GM21717 (cell line): ENCODE results near the gene PRPH.
"Not testable (repeated sequence)": the region's sequence is repeated elsewhere in the genome, so short reads cannot be mapped to it uniquely, and the experiment has no call there.

Experiments
- ATAC-seq: cut with Tn5 transposase; IDR thresholded peaks from one replicate; pipeline ENCODE4 v1.9.1; 2021; ENCODE audit warnings: mild to moderate bottlenecking, moderate library complexity; ENCODE audit not compliant: unreplicated experiment

The PRPH gene

GRCh38 chr12:49298160-49298559 is 3.2 kb downstream of the PRPH start:
- no peak for ATAC-seq

GRCh38 chr12:49301760-49302159 is 6.8 kb downstream of the PRPH start:
- ATAC-seq = no peak

GRCh38 chr12:49304161-49304560 is 9.2 kb downstream of the PRPH start:
- no peak for ATAC-seq

GRCh38 chr12:49305762-49306510 is 11.0 kb downstream of the PRPH start:
- no peak for ATAC-seq

- no peak for ATAC-seq
Observed at GRCh38 chr12:49309386-49309785, 14.4 kb downstream of the PRPH start.

GRCh38 chr12:49310451-49311000 is 15.6 kb downstream of the PRPH start:
- not testable (repeated sequence) for ATAC-seq

GRCh38 chr12:49314811-49315210 is 19.9 kb downstream of the PRPH start:
- ATAC-seq = no peak

GRCh38 chr12:49317118-49317517 is 22.2 kb downstream of the PRPH start:
- not testable (repeated sequence) for ATAC-seq

- not testable (repeated sequence) for ATAC-seq
Observed at GRCh38 chr12:49320411-49321103, 25.6 kb downstream of the PRPH start.

GRCh38 chr12:49322367-49322707 is 27.4 kb downstream of the PRPH start:
- no peak for ATAC-seq

GRCh38 chr12:49322708-49323523 is 28.0 kb downstream of the PRPH start, which contains the start of gene TROAP:
TROAP (plus strand) TSS chr12:49323255; CDS start chr12:49323609, 354 bp downstream.
- peak; percentile 97 for ATAC-seq

- no peak for ATAC-seq
Observed at GRCh38 chr12:49323524-49324097, 28.7 kb downstream of the PRPH start.

- ATAC-seq = no peak
Observed at GRCh38 chr12:49325606-49326005, 30.7 kb downstream of the PRPH start.

GRCh38 chr12:49327368-49327767 is 32.4 kb downstream of the PRPH start:
- ATAC-seq = no peak

GRCh38 chr12:49327887-49328286 is 32.9 kb downstream of the PRPH start:
- ATAC-seq = no peak

- ATAC-seq = no peak
Observed at GRCh38 chr12:49328816-49329215, 33.9 kb downstream of the PRPH start.

GRCh38 chr12:49330032-49330619 is 35.2 kb downstream of the PRPH start:
- ATAC-seq = no peak

GRCh38 chr12:49330631-49331379 is 35.9 kb downstream of the PRPH start:
- no peak for ATAC-seq

GRCh38 chr12:49331380-49332222 is 36.7 kb downstream of the PRPH start:
- no peak for ATAC-seq
